Measurements from ENCODE around the gene DDX41. TPM values are rescaled to one million over a fixed set of nuclear protein-coding genes. Genes with fewer than 3 reads are reported as not detected.

Gene DDX41
- total and polyA plus RNA-seq, 7 donors, result 47.8 to 78.4 (median 55.1) TPM

DNA sequence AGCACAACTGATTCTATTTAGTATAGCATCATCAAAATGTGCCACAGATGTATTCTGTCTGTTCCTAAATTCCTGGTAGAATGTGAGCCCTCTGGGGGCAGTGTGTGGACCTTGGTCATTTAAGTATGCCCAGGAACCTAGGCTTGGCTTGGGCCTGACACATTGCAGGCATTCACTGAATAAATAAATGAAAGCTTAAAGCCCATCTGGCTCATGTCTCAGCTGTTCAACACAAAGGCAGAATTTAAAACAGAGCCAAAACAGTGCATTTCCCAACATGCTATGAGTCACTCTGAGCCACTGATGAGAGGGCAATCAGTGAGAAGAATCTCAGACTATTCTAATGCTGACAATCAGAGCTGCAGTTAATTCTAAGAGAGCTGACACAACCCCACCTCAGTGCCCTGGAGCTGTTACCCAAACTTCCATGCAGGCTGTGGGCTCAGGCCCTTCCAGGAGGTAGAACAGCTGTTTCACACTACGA, 29.5 kb upstream of the DDX41 start:
- TF ChIP-seq POLR2A (IDR thresholded peaks at IDR 0.05) (no peak), EP300 (IDR thresholded peaks at IDR 0.05) (peak; percentile 51 to 89 (median 74)), POLR2AphosphoS5 (IDR thresholded peaks at IDR 0.05) (peak; percentile 89 to 97 (median 94))
- TF ChIP-seq, protein P1, sequence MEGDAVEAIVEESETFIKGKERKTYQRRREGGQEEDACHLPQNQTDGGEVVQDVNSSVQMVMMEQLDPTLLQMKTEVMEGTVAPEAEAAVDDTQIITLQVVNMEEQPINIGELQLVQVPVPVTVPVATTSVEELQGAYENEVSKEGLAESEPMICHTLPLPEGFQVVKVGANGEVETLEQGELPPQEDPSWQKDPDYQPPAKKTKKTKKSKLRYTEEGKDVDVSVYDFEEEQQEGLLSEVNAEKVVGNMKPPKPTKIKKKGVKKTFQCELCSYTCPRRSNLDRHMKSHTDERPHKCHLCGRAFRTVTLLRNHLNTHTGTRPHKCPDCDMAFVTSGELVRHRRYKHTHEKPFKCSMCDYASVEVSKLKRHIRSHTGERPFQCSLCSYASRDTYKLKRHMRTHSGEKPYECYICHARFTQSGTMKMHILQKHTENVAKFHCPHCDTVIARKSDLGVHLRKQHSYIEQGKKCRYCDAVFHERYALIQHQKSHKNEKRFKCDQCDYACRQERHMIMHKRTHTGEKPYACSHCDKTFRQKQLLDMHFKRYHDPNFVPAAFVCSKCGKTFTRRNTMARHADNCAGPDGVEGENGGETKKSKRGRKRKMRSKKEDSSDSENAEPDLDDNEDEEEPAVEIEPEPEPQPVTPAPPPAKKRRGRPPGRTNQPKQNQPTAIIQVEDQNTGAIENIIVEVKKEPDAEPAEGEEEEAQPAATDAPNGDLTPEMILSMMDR (IDR thresholded peaks at IDR 0.05), result no peak
- no peak overlapping the region for H3K4me3 ChIP-seq
- no peaks in the 10 kb centered on the region for H3K27me3 ChIP-seq
- peaks cover 0 to 12% (median 0%) of the 10 kb centered on the region in 4 donors for H3K36me3 ChIP-seq
- whole genome bisulfite sequencing, 2 donors, result 83 to 86% methylated on average over 1 of the region's 1 CpG
- no peaks in the 10 kb centered on the region for H3K9me3 ChIP-seq
- intact Hi-C loops (cut with DNase I), result no loop called here
- DNase-seq, result peak; percentile 86
- H3K27ac ChIP-seq, result peak overlapping the region; percentile 75 to 87 (median 84)
- peaks cover 0 to 88% (median 64%) of the 10 kb centered on the region in 4 donors for H3K4me1 ChIP-seq

GRCh38 chr5:177545487-177546257, 28.9 kb upstream of the DDX41 start:
- WGBS, 2 donors, result 85 to 88% methylated on average over 4 of the region's 4 CpGs
- Histone ChIP-seq H3K27ac (peak overlapping the region; percentile 75 to 87 (median 84)), H3K27me3 (no peaks in the 10 kb centered on the region), H3K36me3 (peaks cover 0 to 6% (median 0%) of the 10 kb centered on the region in 4 donors), H3K9me3 (no peaks in the 10 kb centered on the region), H3K4me1 (peaks cover 0 to 85% (median 67%) of the 10 kb centered on the region in 4 donors), H3K4me3 (no peak overlapping the region)
- peak; percentile 91 for DNase-seq
- intact Hi-C loops (cut with DNase I), result no loop called here
- TF ChIP-seq POLR2A (IDR thresholded peaks at IDR 0.05), result no peak
- peak; percentile 21 to 73 (median 44) for TF ChIP-seq POLR2AphosphoS5 (IDR thresholded peaks at IDR 0.05)
- TF ChIP-seq EP300 (IDR thresholded peaks at IDR 0.05), result peak in 1 of 4 donors; percentile 57
- TF ChIP-seq, protein P1 (IDR thresholded peaks at IDR 0.05), result no peak

DNA sequence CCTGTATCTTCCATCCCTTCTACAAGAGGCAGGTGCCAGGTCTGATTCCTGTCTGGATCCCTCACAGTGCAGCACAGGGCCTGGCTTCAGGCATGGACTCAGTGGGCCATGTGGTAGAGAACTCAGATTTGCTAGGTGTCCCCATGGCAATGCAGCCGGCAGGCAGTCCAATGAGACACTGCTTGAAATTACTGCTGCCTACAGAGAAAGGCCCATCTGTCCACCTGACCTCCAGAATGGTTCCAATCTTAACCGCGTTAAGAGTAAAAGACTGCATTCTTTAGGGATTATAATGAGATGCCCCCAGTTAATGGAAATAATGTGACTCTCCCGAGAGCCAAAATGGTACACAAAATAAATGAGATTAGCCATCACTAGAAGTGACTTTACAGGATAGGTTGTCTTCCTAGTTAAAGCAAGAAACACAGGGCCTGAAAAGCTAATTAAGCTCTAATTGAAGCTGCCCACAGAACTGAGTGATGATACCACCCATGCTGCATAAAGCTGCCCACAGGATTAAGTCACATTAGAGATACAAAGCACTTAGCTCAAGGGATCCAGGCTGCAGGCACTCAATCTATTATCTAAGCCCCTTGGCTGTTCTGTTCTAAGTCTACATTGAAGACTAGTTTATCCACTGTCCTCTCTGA, 26.2 kb upstream of the DDX41 start:
- no peak for TF ChIP-seq EP300 (IDR thresholded peaks at IDR 0.05)
- no peak for TF ChIP-seq POLR2A (IDR thresholded peaks at IDR 0.05)
- no peak for TF ChIP-seq POLR2AphosphoS5 (IDR thresholded peaks at IDR 0.05)
- TF ChIP-seq, protein P1 (IDR thresholded peaks at IDR 0.05), result no peak
- WGBS, 2 donors, result 96 to 97% methylated on average over 4 of the region's 4 CpGs
- H3K9me3 ChIP-seq, result no peaks in the 10 kb centered on the region
- DNase-seq, result no peak
- peak overlapping the region in 1 of 4 donors; percentile 44 for H3K27ac ChIP-seq
- peaks cover 0 to 10% (median 0%) of the 10 kb centered on the region in 4 donors for H3K36me3 ChIP-seq
- no peaks in the 10 kb centered on the region for H3K27me3 ChIP-seq
- peaks cover 0 to 90% (median 76%) of the 10 kb centered on the region in 4 donors for H3K4me1 ChIP-seq
- intact Hi-C loops (cut with DNase I), result no loop called here
- no peak overlapping the region for H3K4me3 ChIP-seq

DNA sequence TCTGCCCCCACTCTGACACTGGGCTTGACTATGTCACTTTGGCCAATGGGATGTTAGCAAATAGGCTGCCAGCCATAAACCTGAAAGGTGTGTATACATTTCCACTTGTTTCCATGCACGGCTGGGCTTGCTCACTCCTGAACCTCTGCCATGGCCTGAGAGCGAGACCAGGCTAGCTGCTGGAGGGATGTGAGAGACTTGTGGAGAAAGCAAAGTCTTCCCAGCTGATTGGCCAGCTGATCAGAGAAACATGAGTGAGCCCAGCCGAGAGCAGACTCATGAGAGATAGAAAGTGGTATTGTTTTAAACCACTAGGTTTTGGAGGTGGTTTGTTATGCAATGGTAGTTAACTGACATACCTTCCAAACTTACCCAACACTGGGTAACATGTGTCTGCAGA, 23.7 kb upstream of the DDX41 start:
- Histone ChIP-seq H3K4me1 (peaks cover 0 to 92% (median 78%) of the 10 kb centered on the region in 4 donors), H3K27ac (peak overlapping the region in 2 of 4 donors; percentile 76 to 83), H3K36me3 (peaks cover 0 to 29% (median 11%) of the 10 kb centered on the region in 4 donors), H3K27me3 (no peaks in the 10 kb centered on the region), H3K4me3 (no peak overlapping the region), H3K9me3 (no peaks in the 10 kb centered on the region)
- 65 to 81% methylated on average over 3 of the region's 3 CpGs for WGBS, 2 donors
- intact Hi-C loops (cut with DNase I), result no loop called here
- TF ChIP-seq EP300 (IDR thresholded peaks at IDR 0.05), result no peak
- no peak for TF ChIP-seq POLR2A (IDR thresholded peaks at IDR 0.05)
- TF ChIP-seq, protein P1 (IDR thresholded peaks at IDR 0.05), result no peak
- TF ChIP-seq POLR2AphosphoS5 (IDR thresholded peaks at IDR 0.05), result no peak
- no peak for DNase-seq

All from sigmoid colon (tissue), 7 donors.